Fibroblast of mammary gland (primary cell): ENCODE data around the gene LHFPL3.

Source experiments
- DNase-seq: peaks from one replicate; pipeline ENCODE4 v3.0.0-alpha.2; 2010; ENCODE audit warnings: low read depth
- H3K4me3 ChIP-seq: 2 replicates; pipeline ENCODE4 v1.5.1; 2011; ENCODE audit warnings: low read depth, mild to moderate bottlenecking, low read length, moderate library complexity; ENCODE audit not compliant: control insufficient read depth
- TF ChIP-seq, protein P1 (sequence below): conservative IDR thresholded peaks from 2 replicates; pipeline ENCODE4 v1.5.1; 2011; ENCODE audit warnings: low read depth, low read length, inconsistent platforms; ENCODE audit not compliant: control insufficient read depth, insufficient read depth

The LHFPL3 gene

DNA sequence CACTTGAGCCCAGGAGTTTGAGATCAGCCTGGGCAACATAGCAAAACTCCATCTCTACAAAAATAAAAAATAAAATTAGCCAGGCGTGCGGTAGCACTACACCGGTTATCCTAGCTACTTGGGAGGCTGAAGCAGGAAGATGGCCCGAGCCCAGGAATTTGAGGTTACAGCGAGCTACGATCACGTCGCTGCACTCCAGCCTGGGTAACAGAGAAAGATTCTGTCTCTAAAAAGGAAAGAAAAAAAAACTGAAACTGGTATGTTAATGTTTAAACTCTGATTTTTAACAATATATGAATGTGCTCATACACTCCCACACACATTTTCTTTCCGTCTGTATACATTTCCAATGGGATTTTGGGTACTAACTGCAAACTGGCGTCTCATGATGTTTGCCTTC lies 545.0 kb downstream of the LHFPL3 start:
- no peak overlapping the region for H3K4me3 ChIP-seq
- TF ChIP-seq, protein P1, sequence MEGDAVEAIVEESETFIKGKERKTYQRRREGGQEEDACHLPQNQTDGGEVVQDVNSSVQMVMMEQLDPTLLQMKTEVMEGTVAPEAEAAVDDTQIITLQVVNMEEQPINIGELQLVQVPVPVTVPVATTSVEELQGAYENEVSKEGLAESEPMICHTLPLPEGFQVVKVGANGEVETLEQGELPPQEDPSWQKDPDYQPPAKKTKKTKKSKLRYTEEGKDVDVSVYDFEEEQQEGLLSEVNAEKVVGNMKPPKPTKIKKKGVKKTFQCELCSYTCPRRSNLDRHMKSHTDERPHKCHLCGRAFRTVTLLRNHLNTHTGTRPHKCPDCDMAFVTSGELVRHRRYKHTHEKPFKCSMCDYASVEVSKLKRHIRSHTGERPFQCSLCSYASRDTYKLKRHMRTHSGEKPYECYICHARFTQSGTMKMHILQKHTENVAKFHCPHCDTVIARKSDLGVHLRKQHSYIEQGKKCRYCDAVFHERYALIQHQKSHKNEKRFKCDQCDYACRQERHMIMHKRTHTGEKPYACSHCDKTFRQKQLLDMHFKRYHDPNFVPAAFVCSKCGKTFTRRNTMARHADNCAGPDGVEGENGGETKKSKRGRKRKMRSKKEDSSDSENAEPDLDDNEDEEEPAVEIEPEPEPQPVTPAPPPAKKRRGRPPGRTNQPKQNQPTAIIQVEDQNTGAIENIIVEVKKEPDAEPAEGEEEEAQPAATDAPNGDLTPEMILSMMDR: no peak
- DNase-seq: no peak

GRCh38 chr7:104878577-104878976 lies 550.2 kb downstream of the LHFPL3 start:
- TF ChIP-seq, protein P1: no peak
- no peak for DNase-seq
- no peak overlapping the region for H3K4me3 ChIP-seq

DNA sequence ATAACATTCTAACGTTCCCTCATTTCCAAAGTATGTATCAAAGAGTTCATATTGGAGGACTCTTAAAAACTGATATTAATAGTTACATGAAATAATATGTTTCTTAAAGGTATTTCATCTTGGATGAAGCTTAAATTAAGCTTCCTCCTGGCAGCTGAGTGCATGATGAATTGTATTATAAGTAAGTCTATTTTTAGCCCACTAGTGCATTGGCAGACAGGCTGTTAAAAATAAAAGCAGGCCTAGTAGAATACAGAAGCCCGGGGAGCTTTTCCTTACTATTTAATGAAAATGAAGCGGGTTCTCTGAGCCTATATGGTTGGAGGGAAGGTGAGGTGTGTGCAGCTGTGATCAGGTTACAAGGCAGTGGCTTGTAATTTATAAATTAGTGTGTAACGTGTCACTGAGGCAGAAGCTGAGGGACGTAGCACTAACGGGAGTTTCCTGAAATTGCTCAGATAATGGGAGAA lies 554.9 kb downstream of the LHFPL3 start:
- no peak for DNase-seq
- TF ChIP-seq, protein P1: no peak
- H3K4me3 ChIP-seq: no peak overlapping the region

GRCh38 chr7:104883718-104884452 lies 555.5 kb downstream of the LHFPL3 start:
- no peak overlapping the region for H3K4me3 ChIP-seq
- peak; percentile 84 for DNase-seq
- TF ChIP-seq, protein P1: peak; percentile 96

GRCh38 chr7:104886651-104887050 lies 558.2 kb downstream of the LHFPL3 start:
- no peak for DNase-seq
- TF ChIP-seq, protein P1: no peak
- no peak overlapping the region for H3K4me3 ChIP-seq

DNA sequence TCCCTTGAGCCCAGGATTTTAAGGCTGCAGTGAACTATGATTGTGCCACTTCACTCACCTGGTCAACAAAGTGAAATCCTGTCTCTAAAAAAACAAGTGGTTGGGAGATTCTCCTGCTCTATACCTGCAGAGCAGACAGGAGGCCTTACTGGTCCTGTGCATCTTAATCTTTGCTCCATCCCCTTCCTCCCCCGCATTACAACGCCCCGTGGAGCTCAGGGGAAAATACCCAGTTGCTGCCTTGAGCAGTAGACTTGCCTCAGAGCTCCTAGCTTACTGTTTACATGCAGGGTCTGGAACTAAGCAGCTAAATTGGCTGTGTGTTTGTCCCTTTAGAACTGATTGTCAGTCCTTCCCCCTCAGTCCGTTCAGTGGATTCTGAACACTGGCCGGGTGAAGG lies 561.8 kb downstream of the LHFPL3 start:
- no peak overlapping the region for H3K4me3 ChIP-seq
- TF ChIP-seq, protein P1: no peak
- no peak for DNase-seq
